Endothelial cell of umbilical vein (primary cell): ENCODE measurements around the gene PTGER2. TPM values are rescaled to one million over a fixed set of nuclear protein-coding genes. Genes with fewer than 3 reads are reported as not detected.

Experiments
- BruUV-seq: library from RNA; stranded (reverse); fragments of 400-500 nt; replicated peaks from 2 replicates; lab custom pipeline; 2021; lab: Mats Ljungman, UMichigan
- CTCF ChIA-PET: fragments of 300-600, 350-600 bp; sonication (Branson Sonifier 250); formaldehyde crosslinking; loops from one replicate; lab custom pipeline; 2021; ENCODE audit warnings: antibody characterized with exemption, inconsistent platforms; lab: Charles Lee
- POLR2A ChIA-PET: fragments of 300-600, 350-600 bp; sonication (Branson Sonifier 250); formaldehyde crosslinking; loops from one replicate; lab custom pipeline; 2021; ENCODE audit warnings: antibody characterized with exemption, inconsistent platforms; lab: Charles Lee
- DNase-seq: peaks from one replicate; pipeline ENCODE4 v3.0.0-alpha.2; 2011; ENCODE audit warnings: low read depth, low spot score
- FAIRE-seq: peaks from 2 replicates; lab custom pipeline; 2011; peaks lifted over from hg19 to GRCh38; lab: Jason Lieb, UNC
- H2AFZ ChIP-seq: 2 replicates; pipeline ENCODE4 v1.6.0; 2012; ENCODE audit warnings: low read depth, low read length, control low read depth, inconsistent platforms
- H3K27ac ChIP-seq: 2 replicates; pipeline ENCODE4 v1.5.1; 2011; ENCODE audit warnings: low read depth, mild to moderate bottlenecking, control low read depth, low read length, moderate library complexity; ENCODE audit not compliant: insufficient read depth
- H3K27me3 ChIP-seq, 2 experiments: 2 replicates each; pipeline versions ENCODE4 v1.6.0 to v1.6.1; 2011; ENCODE audit warnings: low read length in 2 of 2, mixed read lengths in 1 of 2; ENCODE audit not compliant: control insufficient read depth in 2 of 2, insufficient read depth in 2 of 2
- H3K36me3 ChIP-seq, 2 experiments: 2 replicates in 1 of 2; 3 replicates in 1 of 2; pipeline ENCODE4 v1.5.1; 2011; ENCODE audit warnings: low read length in 2 of 2, mild to moderate bottlenecking in 1 of 2, moderate library complexity in 1 of 2; ENCODE audit not compliant: control insufficient read depth in 2 of 2, insufficient read depth in 2 of 2; ENCODE audit errors: extremely low read depth in 1 of 2
- H3K4me1 ChIP-seq: 3 replicates; pipeline ENCODE4 v1.5.1; 2011; ENCODE audit warnings: mild to moderate bottlenecking, low read length; ENCODE audit not compliant: control insufficient read depth, insufficient read depth; ENCODE audit errors: extremely low read depth
- H3K4me2 ChIP-seq: 2 replicates; pipeline ENCODE4 v1.6.1; 2011; ENCODE audit warnings: low read length, control low read depth, mixed read lengths; ENCODE audit not compliant: insufficient read depth
- H3K4me3 ChIP-seq, 3 experiments: fragments of 200-600 bp in 1 of 3; sonication (generic), shearing (Covaris generic) in 1 of 3; replicated peaks in 1 of 3; 2 replicates each; pipeline ENCODE4 v1.5.1; 2011 to 2016; ENCODE audit warnings: control low read depth in 3 of 3, low read length in 3 of 3, mild to moderate bottlenecking in 2 of 3, inconsistent platforms in 1 of 3, low read depth in 1 of 3, moderate library complexity in 1 of 3; ENCODE audit not compliant: insufficient read depth in 1 of 3
- H3K79me2 ChIP-seq: 2 replicates; pipeline ENCODE4 v1.6.0; 2012; ENCODE audit warnings: low read length, inconsistent platforms; ENCODE audit not compliant: control insufficient read depth, insufficient read depth
- H3K9ac ChIP-seq: replicated peaks from 2 replicates; pipeline ENCODE3; 2011; ENCODE audit warnings: low read length, control low read depth; ENCODE audit not compliant: insufficient read depth; ENCODE audit errors: extremely low read depth
- H3K9me1 ChIP-seq: replicated peaks from 3 replicates; pipeline ENCODE4 v1.6.0; 2011; ENCODE audit warnings: mild to moderate bottlenecking, low read length; ENCODE audit not compliant: control insufficient read depth, insufficient read depth; ENCODE audit errors: extremely low read depth
- H3K9me3 ChIP-seq: replicated peaks from 2 replicates; pipeline ENCODE4 v1.5.1; 2012; ENCODE audit warnings: low read length, inconsistent platforms; ENCODE audit not compliant: control insufficient read depth, insufficient read depth
- H4K20me1 ChIP-seq: replicated peaks from 2 replicates; pipeline ENCODE3; 2011; ENCODE audit warnings: mild to moderate bottlenecking, low read length; ENCODE audit not compliant: control insufficient read depth, insufficient read depth; ENCODE audit errors: extremely low read depth
- CTCF ChIP-seq, 2 donors: IDR thresholded peaks; 1 replicate in 1 of 2; 2 replicates in 1 of 2; pipeline ENCODE4 v1.5.1; 2011; ENCODE audit warnings: low read length in 2 of 2, mild to moderate bottlenecking in 2 of 2, moderate library complexity in 2 of 2, control low read depth in 1 of 2, inconsistent platforms in 1 of 2, low read depth in 1 of 2; ENCODE audit not compliant: insufficient read depth in 1 of 2; ENCODE audit errors: extremely low read depth in 1 of 2
- EZH2 ChIP-seq: IDR thresholded peaks from 2 replicates; pipeline ENCODE4 v1.6.1; 2012; ENCODE audit warnings: borderline replicate concordance, low read depth, mild to moderate bottlenecking, moderate library complexity, low read length, inconsistent platforms; ENCODE audit not compliant: severe bottlenecking
- FOS ChIP-seq: IDR thresholded peaks from 2 replicates; pipeline ENCODE4 v1.6.1; 2011; ENCODE audit warnings: mild to moderate bottlenecking, low read length, moderate library complexity, borderline replicate concordance; ENCODE audit not compliant: insufficient read depth
- GATA2 ChIP-seq: IDR thresholded peaks from 2 replicates; pipeline ENCODE4 v1.7.0; 2011; ENCODE audit warnings: low read depth, mild to moderate bottlenecking, moderate library complexity, mixed read lengths, low read length; ENCODE audit not compliant: insufficient read length, insufficient read depth
- JUN ChIP-seq: IDR thresholded peaks from 2 replicates; pipeline ENCODE4 v1.6.1; 2011; ENCODE audit warnings: borderline replicate concordance, low read depth; ENCODE audit not compliant: insufficient read length, insufficient read depth
- POLR2AphosphoS5 ChIP-seq: IDR thresholded peaks from 2 replicates; pipeline ENCODE4 v1.6.1; 2012; ENCODE audit warnings: low read depth, mild to moderate bottlenecking, control low read depth, low read length, moderate library complexity; ENCODE audit not compliant: insufficient read depth
- dilution Hi-C: fragments of 300-500 bp; cut with MboI; formaldehyde crosslinking; loops from one replicate; pipeline ENCODE4 v1.15.0; 2019; ENCODE audit warnings: low sequenced_read_pairs; ENCODE audit not compliant: extremely low pct_ligation_motif_present
- intact Hi-C: fragments of 100-400 bp; cut with micrococcal nuclease; formaldehyde crosslinking; loops from one replicate; pipeline ENCODE4 v1.10.0; 2022
- polyA plus RNA-seq, 4 experiments: library from polyadenylated mRNA; depleted of rRNA in 3 of 4; stranded (reverse) in 3 of 4; unstranded in 1 of 4; fragments of >200 nt; gene quantifications; 2 replicates each; pipeline versions ENCODE4 v1.2.1 to v1.2.3, GENCODE V29; 2011 to 2012; ENCODE audit warnings: missing spikeins in 1 of 4
- total RNA-seq: library from RNA; stranded (reverse); gene quantifications from 2 replicates; pipeline ENCODE4 v1.2.3, GENCODE V29; 2021

Gene PTGER2
- total and polyA plus RNA-seq, 2 donors (not counting 3 experiments of a cell fraction or from before 2014, with no cell fraction given) = not detected

- no peaks in the 10 kb centered on the region for H3K9me1 ChIP-seq
- no peak overlapping the region for H3K4me2 ChIP-seq
- H3K9me3 ChIP-seq = no peaks in the 10 kb centered on the region
- no peak overlapping the region for H3K4me3 ChIP-seq
- no peak overlapping the region for H3K27ac ChIP-seq
- intact Hi-C loops (no loop called here), dilution Hi-C loops (no loop called here)
- no peaks in the 10 kb centered on the region for H4K20me1 ChIP-seq
- ChIA-PET POLR2A (no interaction called here), CTCF (no interaction called here)
- H3K4me1 ChIP-seq = no peaks in the 10 kb centered on the region
- no TSS peak for BruUV-seq
- TF ChIP-seq FOS (no peak), EZH2 (no peak), CTCF (IDR thresholded peaks at IDR 0.05; ENCODE audit: extremely low read depth in 1 of 2, insufficient read depth in 1 of 2, low read depth in 1 of 2, low read length in 2 of 2) (no peak), JUN (no peak), GATA2 (no peak), POLR2AphosphoS5 (no peak)
- no peaks in the 10 kb centered on the region for H3K36me3 ChIP-seq
- H3K79me2 ChIP-seq = no peaks in the 10 kb centered on the region
- no peak overlapping the region for H3K9ac ChIP-seq
- H2AFZ ChIP-seq = no peak overlapping the region
- no peak for FAIRE-seq
- DNase-seq = no peak
- peaks cover 10 to 17% of the 10 kb centered on the region in 2 experiments for H3K27me3 ChIP-seq
Measured at GRCh38 chr14:52346778-52347177, 32.7 kb downstream of the PTGER2 start.
